Neural progenitor cell (in vitro differentiated cells): ENCODE results near the gene PRKAG2. TPM values are rescaled to one million over a fixed set of nuclear protein-coding genes. Genes with fewer than 3 reads are reported as not detected.

Source experiments
- DNase-seq: peaks from one replicate; pipeline ENCODE4 v3.0.0-alpha.2; 2016; ENCODE audit warnings: low spot score
- H2AFZ ChIP-seq: fragments of 200-600 bp; sonication (generic); replicated peaks from 2 replicates; pipeline ENCODE4 v1.6.1; 2016; ENCODE audit warnings: antibody characterized with exemption
- H3F3A ChIP-seq: fragments of 200-600 bp; sonication (generic); 2 replicates; pipeline ENCODE4 v1.6.1; 2016; ENCODE audit warnings: antibody characterized with exemption, low read depth
- H3K27ac ChIP-seq: fragments of 200-600 bp; sonication (generic); 2 replicates; pipeline ENCODE4 v1.5.1; 2016; ENCODE audit warnings: mild to moderate bottlenecking
- H3K27me3 ChIP-seq: fragments of 200-600 bp; sonication (generic); 2 replicates; pipeline ENCODE4 v1.6.1; 2016; ENCODE audit warnings: mild to moderate bottlenecking, moderate library complexity
- H3K36me3 ChIP-seq: fragments of 200-600 bp; sonication (generic); 2 replicates; pipeline ENCODE4 v1.5.1; 2016
- H3K4me1 ChIP-seq: fragments of 200-600 bp; sonication (generic); 2 replicates; pipeline ENCODE4 v1.6.1; 2016; ENCODE audit warnings: mixed run types
- H3K4me2 ChIP-seq: fragments of 200-600 bp; sonication (generic); 2 replicates; pipeline ENCODE4 v1.6.1; 2016
- H3K4me3 ChIP-seq: fragments of 200-600 bp; sonication (generic); 2 replicates; pipeline ENCODE4 v1.5.1; 2016
- H3K79me2 ChIP-seq: fragments of 200-600 bp; sonication (generic); 2 replicates; pipeline ENCODE4 v1.6.1; 2016; ENCODE audit warnings: low read depth
- H3K9ac ChIP-seq: fragments of 200-600 bp; sonication (generic); 2 replicates; pipeline ENCODE4 v1.6.1; 2016
- H3K9me3 ChIP-seq: fragments of 200-600 bp; sonication (generic); 2 replicates; pipeline ENCODE4 v1.5.1; 2016; ENCODE audit warnings: low read depth
- H4K20me1 ChIP-seq: fragments of 200-600 bp; sonication (generic); 2 replicates; pipeline ENCODE4 v1.6.1; 2016; ENCODE audit warnings: low read depth
- H3K27ac Mint-ChIP-seq: 3 replicates; pipeline ENCODE4 v1.8.0; 2021; ENCODE audit warnings: mixed read lengths
- H3K27me3 Mint-ChIP-seq: 2 replicates; pipeline ENCODE4 v1.8.0; 2022; ENCODE audit warnings: low read depth, mild to moderate bottlenecking, inconsistent platforms, moderate library complexity, mixed read lengths; ENCODE audit not compliant: insufficient read depth
- H3K36me3 Mint-ChIP-seq: 3 replicates; pipeline ENCODE4 v1.8.0; 2021; ENCODE audit warnings: mixed read lengths
- H3K4me1 Mint-ChIP-seq: 3 replicates; pipeline ENCODE4 v1.8.0; 2021; ENCODE audit warnings: mixed read lengths
- H3K4me3 Mint-ChIP-seq: 3 replicates; pipeline ENCODE4 v1.8.0; 2021; ENCODE audit warnings: mild to moderate bottlenecking, moderate library complexity, mixed read lengths
- H3K9me3 Mint-ChIP-seq: 3 replicates; pipeline ENCODE4 v1.8.0; 2020; ENCODE audit warnings: mixed read lengths
- EZH2 ChIP-seq: fragments of 200-600 bp; sonication (generic); IDR thresholded peaks from 2 replicates; pipeline ENCODE4 v1.6.1; 2017; ENCODE audit warnings: antibody characterized with exemption, mild to moderate bottlenecking, moderate library complexity
- EZH2phosphoT487 ChIP-seq: fragments of 200-600 bp; sonication (generic); IDR thresholded peaks from 2 replicates; pipeline ENCODE4 v1.6.1; 2017; ENCODE audit warnings: antibody characterized with exemption
- total RNA-seq: library from RNA; depleted of rRNA; stranded (reverse); fragments of >200 nt; gene quantifications from 2 replicates; pipeline ENCODE4 v1.2.3, GENCODE V29; 2015; ENCODE audit warnings: low replicate concordance
- TF ChIP-seq, protein P1 (sequence below): fragments of 200-600 bp; sonication (generic); IDR thresholded peaks from 2 replicates; pipeline ENCODE4 v1.5.1; 2017; ENCODE audit warnings: antibody characterized with exemption, mild to moderate bottlenecking

The PRKAG2 gene
- total RNA-seq, 1 donor from 2014 or later, result 11.4 TPM

DNA sequence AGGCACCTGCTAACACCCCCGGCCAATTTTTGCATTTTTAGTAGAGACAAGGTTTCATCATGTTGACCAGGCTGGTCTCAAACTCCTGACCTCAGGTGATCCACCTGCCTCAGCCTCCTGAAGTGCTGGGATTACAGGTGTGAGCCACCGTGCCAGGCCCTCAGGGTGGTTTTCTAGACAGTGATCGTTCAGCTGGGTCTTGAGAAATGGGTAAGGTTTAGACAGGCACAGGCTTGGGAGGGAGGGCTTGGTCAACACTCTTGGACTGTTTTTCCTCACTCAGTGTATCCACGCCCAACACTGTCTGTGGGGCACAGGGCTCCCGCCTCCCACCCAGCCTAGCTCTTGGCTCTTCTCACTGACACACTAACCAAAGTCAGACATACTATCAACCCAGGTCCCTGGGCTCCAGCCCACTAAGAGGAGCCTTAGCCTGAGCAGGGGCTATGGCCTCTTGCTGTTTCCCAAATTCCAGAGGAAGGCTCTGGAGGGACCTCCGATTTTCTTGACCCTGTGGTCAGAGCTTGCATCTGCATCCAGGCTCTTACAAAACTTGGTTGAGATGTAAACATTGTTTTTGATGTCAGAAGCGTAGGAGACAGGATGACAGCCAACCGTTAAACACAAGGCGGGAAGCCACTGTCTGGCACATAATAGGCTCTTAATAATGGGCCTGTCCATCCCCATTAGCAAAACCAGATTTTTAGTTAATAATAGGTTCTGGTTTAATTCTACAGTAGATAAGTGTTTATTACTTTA lies 143.9 kb downstream of the PRKAG2 start:
- H3K36me3 ChIP-seq, result no peaks in the 10 kb centered on the region
- no peaks in the 10 kb centered on the region for H3K79me2 ChIP-seq
- no peaks in the 10 kb centered on the region for H3K9me3 ChIP-seq
- H3K27me3 ChIP-seq, result peaks cover 7% of the 10 kb centered on the region
- Mint-ChIP-seq H3K4me3 (no peak overlapping the region), H3K36me3 (no peaks in the 10 kb centered on the region), H3K4me1 (peaks cover 44% of the 10 kb centered on the region), H3K27me3 (peaks cover 14% of the 10 kb centered on the region), H3K9me3 (no peaks in the 10 kb centered on the region), H3K27ac (no peak overlapping the region)
- DNase-seq, result no peak
- H3K4me1 ChIP-seq, result peaks cover 25% of the 10 kb centered on the region
- TF ChIP-seq, protein P1, sequence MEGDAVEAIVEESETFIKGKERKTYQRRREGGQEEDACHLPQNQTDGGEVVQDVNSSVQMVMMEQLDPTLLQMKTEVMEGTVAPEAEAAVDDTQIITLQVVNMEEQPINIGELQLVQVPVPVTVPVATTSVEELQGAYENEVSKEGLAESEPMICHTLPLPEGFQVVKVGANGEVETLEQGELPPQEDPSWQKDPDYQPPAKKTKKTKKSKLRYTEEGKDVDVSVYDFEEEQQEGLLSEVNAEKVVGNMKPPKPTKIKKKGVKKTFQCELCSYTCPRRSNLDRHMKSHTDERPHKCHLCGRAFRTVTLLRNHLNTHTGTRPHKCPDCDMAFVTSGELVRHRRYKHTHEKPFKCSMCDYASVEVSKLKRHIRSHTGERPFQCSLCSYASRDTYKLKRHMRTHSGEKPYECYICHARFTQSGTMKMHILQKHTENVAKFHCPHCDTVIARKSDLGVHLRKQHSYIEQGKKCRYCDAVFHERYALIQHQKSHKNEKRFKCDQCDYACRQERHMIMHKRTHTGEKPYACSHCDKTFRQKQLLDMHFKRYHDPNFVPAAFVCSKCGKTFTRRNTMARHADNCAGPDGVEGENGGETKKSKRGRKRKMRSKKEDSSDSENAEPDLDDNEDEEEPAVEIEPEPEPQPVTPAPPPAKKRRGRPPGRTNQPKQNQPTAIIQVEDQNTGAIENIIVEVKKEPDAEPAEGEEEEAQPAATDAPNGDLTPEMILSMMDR, result no peak
- TF ChIP-seq EZH2phosphoT487 (no peak), EZH2 (no peak)
- no peak overlapping the region for H2AFZ ChIP-seq
- H3K9ac ChIP-seq, result no peak overlapping the region
- no peaks in the 10 kb centered on the region for H4K20me1 ChIP-seq
- H3K4me3 ChIP-seq, result no peak overlapping the region
- no peak overlapping the region for H3K4me2 ChIP-seq
- H3F3A ChIP-seq, result peaks cover 20% of the 10 kb centered on the region
- no peak overlapping the region for H3K27ac ChIP-seq

DNA sequence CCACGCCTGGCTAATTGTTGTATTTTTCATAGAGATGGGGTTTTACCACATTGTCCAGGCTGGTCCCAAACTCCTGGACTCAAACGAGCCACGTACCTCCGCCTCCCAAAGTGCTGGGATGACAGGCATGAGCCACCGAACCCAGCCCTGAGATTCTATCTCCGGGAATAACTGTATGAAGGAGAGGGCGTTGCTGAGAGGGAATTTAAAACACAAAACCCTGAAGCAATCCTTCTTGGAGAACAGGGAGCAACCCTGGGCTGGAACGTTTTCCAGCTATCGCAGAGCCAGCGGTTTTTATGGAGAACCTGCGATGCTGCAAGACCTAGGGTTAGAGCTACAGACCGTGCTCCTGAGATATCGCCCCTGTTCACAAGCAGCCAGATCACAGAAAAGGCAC lies 144.6 kb downstream of the PRKAG2 start:
- DNase-seq, result no peak
- no peak overlapping the region for H3K4me3 Mint-ChIP-seq
- peaks cover 7% of the 10 kb centered on the region for H3K27me3 ChIP-seq
- no peaks in the 10 kb centered on the region for H4K20me1 ChIP-seq
- no peak overlapping the region for H2AFZ ChIP-seq
- H3K4me3 ChIP-seq, result no peak overlapping the region
- peaks cover 29% of the 10 kb centered on the region for H3K4me1 ChIP-seq
- no peaks in the 10 kb centered on the region for H3K36me3 Mint-ChIP-seq
- H3K27ac Mint-ChIP-seq, result no peak overlapping the region
- no peak overlapping the region for H3K27ac ChIP-seq
- H3K9me3 Mint-ChIP-seq, result no peaks in the 10 kb centered on the region
- peaks cover 14% of the 10 kb centered on the region for H3K27me3 Mint-ChIP-seq
- H3K4me2 ChIP-seq, result no peak overlapping the region
- TF ChIP-seq, protein P1, result no peak
- TF ChIP-seq EZH2phosphoT487 (no peak), EZH2 (no peak)
- H3F3A ChIP-seq, result peaks cover 20% of the 10 kb centered on the region
- peaks cover 42% of the 10 kb centered on the region for H3K4me1 Mint-ChIP-seq
- H3K79me2 ChIP-seq, result no peaks in the 10 kb centered on the region
- no peaks in the 10 kb centered on the region for H3K9me3 ChIP-seq
- H3K36me3 ChIP-seq, result no peaks in the 10 kb centered on the region
- H3K9ac ChIP-seq, result no peak overlapping the region

DNA sequence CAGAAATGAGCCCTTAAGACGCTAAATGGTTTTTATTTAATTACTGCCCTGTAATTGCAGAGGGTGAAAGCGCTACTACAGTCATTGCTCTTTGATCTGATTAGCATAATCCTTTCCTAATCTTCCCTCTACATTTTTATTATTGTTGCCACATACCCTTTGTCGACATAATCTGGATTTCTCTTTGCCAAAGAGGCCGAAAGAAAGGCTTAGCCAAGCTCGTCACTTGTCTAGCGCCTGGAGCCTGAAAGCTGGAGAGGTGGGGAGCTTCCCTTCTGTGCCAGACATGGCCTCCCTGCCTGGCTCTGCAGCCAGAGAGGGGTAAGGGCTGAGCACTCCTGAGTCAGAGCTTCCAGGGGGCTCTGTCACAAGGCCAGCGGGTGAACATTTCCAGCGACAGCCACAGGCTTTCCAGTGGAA lies 145.9 kb downstream of the PRKAG2 start:
- Mint-ChIP-seq H3K4me3 (no peak overlapping the region), H3K27ac (no peak overlapping the region), H3K9me3 (no peaks in the 10 kb centered on the region), H3K4me1 (peaks cover 40% of the 10 kb centered on the region), H3K27me3 (peaks cover 18% of the 10 kb centered on the region), H3K36me3 (no peaks in the 10 kb centered on the region)
- Histone ChIP-seq H3K79me2 (no peaks in the 10 kb centered on the region), H3K27me3 (peaks cover 7% of the 10 kb centered on the region), H4K20me1 (no peaks in the 10 kb centered on the region), H3K9ac (no peak overlapping the region), H3K9me3 (no peaks in the 10 kb centered on the region), H3F3A (peaks cover 12% of the 10 kb centered on the region), H3K36me3 (no peaks in the 10 kb centered on the region), H3K4me3 (no peak overlapping the region), H3K4me2 (peak overlapping the region; percentile 17), H3K4me1 (peaks cover 22% of the 10 kb centered on the region), H2AFZ (no peak overlapping the region), H3K27ac (peak overlapping the region; percentile 26)
- DNase-seq, result peak; percentile 73
- TF ChIP-seq, protein P1, result no peak
- no peak for TF ChIP-seq EZH2phosphoT487
- no peak for TF ChIP-seq EZH2
